ENCODE measurements around the gene C9orf50.

GRCh38 chr9:129655696-129656095 lies 34.8 kb upstream of the C9orf50 start:
- no peak for TF ChIP-seq POLR2A (IDR thresholded peaks at IDR 0.05; ENCODE audit: extremely low read depth, insufficient read length)
- no peak for TF ChIP-seq MYC (IDR thresholded peaks at IDR 0.05; ENCODE audit: low read depth, low read length)
- TF ChIP-seq, protein P1, sequence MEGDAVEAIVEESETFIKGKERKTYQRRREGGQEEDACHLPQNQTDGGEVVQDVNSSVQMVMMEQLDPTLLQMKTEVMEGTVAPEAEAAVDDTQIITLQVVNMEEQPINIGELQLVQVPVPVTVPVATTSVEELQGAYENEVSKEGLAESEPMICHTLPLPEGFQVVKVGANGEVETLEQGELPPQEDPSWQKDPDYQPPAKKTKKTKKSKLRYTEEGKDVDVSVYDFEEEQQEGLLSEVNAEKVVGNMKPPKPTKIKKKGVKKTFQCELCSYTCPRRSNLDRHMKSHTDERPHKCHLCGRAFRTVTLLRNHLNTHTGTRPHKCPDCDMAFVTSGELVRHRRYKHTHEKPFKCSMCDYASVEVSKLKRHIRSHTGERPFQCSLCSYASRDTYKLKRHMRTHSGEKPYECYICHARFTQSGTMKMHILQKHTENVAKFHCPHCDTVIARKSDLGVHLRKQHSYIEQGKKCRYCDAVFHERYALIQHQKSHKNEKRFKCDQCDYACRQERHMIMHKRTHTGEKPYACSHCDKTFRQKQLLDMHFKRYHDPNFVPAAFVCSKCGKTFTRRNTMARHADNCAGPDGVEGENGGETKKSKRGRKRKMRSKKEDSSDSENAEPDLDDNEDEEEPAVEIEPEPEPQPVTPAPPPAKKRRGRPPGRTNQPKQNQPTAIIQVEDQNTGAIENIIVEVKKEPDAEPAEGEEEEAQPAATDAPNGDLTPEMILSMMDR (IDR thresholded peaks at IDR 0.05; ENCODE audit: low read depth, low read length), result no peak
- TF ChIP-seq MAX (IDR thresholded peaks at IDR 0.05; ENCODE audit: low read depth, low read length), result no peak

Data from NB4 (cell line).